HTERT RPE-1 (cell line): ENCODE measurements around the gene C18orf63.

Experiments
- in situ Hi-C: fragments of 300-500 bp; cut with MboI; formaldehyde crosslinking; loops from 4 replicates; pipeline ENCODE4 v1.14.3; 2020; ENCODE audit warnings: low sequenced_read_pairs

C18orf63 gene

DNA sequence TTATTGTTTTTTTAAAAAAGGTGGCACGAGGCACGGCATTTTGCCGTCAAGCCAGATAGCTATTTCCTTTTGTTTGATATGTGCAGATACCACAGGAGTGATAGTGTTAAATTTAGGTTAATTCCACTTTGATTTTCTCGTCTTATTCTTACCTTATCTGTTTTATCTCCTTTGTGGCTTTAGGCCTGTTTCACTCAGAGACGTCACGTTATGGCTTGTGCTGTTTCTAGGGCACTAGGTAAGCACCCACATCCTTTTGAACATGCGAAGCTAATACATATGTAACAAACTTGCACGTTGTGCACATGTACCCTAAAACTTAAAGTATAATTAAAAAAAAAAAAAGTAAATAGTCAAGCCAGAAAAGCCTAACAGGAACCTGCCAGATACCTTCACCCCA is 57.8 kb downstream of the C18orf63 start:
- in situ Hi-C loops, result no loop called here

DNA sequence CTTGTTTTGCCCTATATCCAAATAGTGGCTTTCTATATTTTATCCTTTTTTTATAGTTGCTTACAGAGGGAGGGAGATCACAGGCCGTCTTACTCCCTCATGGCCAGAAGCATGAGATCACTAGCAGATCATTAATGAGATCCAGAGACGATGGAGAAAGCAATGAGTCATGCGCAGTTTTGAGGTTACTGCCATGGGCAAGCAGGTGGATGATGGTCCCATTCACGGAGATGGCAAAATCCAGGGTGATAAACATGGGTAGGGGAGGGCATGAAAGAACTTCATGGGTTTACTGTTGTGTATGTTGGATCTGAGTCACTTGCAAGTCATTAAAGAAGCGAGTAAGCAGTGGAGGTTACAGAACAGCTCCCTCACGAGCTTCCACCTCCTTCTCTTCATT is 60.4 kb downstream of the C18orf63 start:
- in situ Hi-C loops, result no loop called here

DNA sequence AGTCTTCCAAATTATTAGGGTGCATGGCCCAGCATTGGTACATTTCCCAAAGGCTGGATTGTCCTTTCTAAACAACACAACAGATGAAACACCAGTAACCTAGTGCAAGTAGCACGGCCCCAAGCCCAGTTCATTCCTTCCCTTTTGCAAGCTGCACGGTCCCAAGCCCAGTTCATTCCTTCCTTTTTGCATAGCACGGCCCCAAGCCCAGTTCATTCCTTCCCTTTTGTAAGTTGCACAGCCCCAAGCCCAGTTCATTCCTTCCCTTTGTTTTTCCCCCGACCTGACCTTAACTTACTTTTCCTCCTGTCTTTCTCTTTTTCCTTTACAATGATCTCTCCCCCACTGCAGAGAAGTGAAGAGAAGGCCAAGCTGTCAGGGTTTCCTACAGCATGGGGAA is 60.9 kb downstream of the C18orf63 start:
- in situ Hi-C loops, result no loop called here

GRCh38 chr18:74377776-74378175 is 62.1 kb downstream of the C18orf63 start:
- in situ Hi-C loops, result no loop called here

DNA sequence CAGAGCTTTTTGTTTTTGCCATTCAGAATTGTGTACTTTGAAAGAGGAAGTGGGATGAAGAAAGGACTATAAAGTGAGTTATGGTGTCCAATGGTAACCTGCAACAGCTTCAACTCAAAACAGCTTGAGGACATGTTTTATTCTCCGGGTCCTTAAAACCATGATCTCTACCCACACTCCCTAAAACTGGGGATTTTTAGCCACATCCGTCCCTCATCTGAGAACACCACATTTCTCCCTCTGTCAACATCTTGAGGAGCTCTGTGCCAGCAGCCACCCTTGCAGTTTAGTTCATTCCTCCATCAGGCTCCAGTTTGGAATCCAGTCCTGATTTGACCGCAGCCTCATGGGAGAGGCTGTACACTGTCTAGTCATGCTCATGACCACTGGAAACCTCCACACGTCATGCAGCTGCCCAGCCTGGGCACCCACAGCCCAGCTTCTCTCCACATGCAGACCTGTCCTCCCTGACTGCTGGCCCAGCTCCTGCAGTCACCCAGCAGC is 62.6 kb downstream of the C18orf63 start:
- in situ Hi-C loops, result no loop called here

- in situ Hi-C loops, result no loop called here
Observed at GRCh38 chr18:74380916-74381315, 65.3 kb downstream of the C18orf63 start.

DNA sequence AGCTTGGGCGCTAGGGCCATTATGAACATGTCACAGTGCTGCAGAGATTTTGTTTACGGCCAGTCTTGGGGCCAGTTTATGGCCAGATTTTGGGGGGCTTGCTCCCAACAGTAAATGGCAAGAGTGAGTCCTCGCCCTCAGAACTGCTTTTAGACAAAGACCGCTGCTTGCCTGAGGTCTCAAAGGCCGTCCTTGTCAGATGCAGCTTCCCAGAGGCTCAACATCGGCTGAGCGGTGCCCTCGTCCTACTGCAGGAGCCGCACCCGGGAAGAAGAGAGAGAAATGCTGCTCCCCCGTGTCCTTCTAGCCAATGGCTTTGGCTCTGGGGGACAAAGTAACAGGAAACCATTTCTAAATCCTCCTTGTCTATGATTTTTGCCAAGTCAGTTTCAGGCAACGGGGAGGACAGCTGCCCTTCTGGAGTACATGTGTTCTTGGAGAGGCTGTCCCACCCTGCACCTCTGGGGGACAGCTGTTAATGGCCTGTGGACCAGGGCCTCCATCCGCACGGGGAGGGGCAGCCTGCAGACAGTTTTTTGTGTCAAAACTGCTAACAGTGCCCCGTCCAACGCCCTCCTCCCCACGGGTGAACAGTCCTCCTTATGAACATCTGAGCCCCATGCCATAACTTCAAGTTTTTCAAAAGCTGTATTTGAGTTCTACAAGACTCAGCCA is 66.1 kb downstream of the C18orf63 start:
- in situ Hi-C loops, result no loop called here

GRCh38 chr18:74382481-74383017 is 66.9 kb downstream of the C18orf63 start:
- in situ Hi-C loops, result no loop called here

GRCh38 chr18:74387383-74387782 is 71.7 kb downstream of the C18orf63 start:
- in situ Hi-C loops, result no loop called here

GRCh38 chr18:74388227-74388626 is 72.6 kb downstream of the C18orf63 start:
- in situ Hi-C loops, result no loop called here

DNA sequence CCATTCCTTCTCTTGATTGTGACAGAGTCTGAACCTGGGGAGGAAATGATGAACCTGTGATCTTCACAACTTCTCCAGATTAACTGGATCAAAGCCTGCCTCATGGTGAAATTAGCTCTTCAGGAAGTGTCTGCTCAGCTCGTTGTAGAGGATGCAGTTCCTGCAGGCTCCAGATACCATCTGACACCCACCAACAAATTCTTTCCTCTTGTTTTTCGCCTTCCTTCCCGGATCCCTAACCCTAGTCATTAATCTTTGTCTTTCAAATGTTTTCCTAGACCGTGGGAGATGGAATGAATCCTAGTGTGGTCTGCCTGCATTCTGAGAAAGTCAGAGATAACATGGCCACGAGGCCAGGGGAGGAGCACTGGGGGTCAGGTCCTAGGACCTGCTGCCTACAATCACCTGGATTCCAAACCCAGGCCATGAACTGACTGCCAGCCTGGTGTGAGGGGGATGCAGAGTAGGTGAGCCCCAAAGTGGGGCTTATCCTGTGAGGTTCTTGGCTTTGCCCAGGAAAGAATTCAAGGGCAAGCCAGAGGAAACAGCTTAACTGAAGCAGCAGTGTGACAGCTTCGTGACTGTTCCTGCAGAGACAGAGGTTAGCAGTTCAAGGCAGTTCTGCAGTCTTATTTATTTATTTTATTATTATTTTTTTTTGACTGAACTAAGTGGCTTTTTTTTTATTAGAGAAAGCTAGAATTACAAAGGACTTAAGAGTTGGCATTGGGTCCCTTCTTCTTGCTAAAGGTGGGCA is 73.7 kb downstream of the C18orf63 start:
- in situ Hi-C loops, result no loop called here

DNA sequence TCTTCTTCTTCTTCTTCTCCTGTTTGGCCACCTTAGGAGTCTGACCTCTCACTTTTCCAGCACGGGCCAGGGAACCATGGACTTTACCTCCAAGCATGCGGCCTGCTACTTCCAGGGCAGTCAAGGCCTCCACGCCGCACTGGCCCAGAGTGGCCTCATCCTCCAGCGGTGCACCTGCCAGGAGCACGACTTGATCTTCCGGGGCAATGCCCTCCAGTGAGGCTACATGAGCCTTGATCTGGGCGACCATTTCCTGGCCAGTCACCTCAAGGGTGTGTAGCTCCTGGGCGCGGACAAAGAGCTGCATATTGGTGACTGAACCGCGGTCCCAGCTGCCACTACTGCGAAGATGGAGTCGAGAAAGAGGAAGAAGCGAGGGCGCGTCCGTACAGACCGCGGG is 74.4 kb downstream of the C18orf63 start:
- in situ Hi-C loops, result no loop called here

- in situ Hi-C loops, result no loop called here
Observed at GRCh38 chr18:74390900-74391299, 75.3 kb downstream of the C18orf63 start.

- in situ Hi-C loops, result no loop called here
Observed at GRCh38 chr18:74392323-74392722, 76.7 kb downstream of the C18orf63 start.

GRCh38 chr18:74395006-74395405 is 79.4 kb downstream of the C18orf63 start:
- in situ Hi-C loops, result no loop called here

DNA sequence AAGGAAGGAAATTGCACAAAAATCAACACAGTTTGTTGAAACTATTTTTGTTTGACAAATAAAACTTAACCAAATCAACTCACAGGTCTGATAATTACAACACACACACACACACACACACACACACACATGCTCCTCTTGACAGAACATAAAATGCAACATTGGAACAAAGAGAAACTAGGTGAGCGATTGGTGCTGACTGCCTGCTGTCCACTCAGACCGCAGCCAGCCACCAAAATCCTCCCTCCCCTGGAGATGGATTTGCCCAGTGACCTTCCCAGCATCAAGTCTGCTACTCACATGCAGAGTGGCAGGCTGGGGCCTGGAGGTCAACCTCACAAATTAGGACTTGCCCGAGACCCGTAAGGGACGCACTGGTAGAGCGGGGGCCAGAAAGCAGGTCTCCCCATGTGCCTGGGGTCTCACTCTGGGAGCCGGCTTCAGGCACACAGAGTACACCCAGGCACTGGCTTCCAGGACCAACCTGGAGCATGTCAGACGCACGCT is 80.1 kb downstream of the C18orf63 start:
- in situ Hi-C loops, result no loop called here

DNA sequence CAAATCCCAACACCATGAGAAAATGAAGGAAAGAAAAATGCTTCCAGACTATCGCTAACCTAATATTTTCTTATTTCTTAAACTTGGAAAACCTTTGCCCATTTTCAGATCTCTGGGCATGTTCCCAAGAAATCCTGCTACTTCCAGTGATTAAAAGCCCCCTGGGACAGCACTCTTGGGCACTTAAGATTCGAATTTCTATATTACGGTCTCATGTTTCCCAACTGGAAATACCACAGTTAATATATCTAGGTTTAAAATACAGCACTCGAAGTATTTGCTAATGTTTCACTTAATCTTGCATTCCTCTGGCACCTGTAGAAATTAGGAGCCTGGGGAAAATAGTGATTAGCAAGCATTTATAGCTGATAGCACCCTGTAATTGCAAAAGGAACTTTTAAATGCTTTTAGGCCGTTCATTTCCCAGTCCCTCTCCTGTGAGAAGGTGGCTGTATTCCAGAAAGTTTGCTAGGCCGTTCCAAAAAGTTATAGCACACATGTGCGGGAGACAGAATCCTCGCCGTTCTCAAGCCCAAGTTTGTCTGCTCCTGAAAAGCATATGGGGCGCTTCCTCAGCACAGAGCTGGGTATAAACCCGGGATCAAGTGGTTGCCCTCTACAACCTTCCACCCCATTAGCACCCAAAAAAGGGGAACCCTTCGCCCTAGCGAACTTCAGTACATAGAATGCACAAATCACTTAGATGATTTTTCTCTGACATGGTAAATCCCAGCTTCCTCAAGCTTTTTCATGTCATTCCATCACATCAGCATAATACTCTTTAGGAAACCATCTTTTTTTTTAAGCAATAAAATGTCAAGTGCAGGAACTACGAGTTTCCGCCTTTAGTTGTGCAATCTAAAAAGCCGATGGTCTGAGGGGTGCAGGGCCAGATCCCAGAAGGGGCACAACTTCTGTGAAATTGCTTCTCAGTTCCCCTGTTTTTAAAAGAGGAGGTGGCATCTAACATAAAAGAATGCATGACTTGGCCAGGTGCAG is 80.8 kb downstream of the C18orf63 start:
- in situ Hi-C loops, result no loop called here

DNA sequence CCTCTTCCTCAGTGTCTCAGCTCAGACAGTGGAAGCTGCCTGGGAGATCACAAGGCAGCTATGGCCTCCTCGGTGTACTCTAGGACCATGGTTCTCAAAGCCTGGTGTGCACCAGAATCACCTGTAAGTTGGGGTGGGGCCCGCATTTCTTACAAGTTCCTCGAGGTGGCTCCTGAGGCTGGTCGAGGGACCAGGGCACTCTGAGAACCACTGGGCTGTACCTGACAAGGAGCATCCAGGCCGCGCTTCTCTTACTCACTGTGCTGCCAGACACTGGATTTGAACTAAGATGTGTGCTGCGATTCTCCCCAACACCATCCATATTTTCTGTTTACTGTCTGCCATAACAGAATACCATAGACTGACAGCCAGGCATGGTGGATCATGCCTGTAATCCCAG is 81.9 kb downstream of the C18orf63 start:
- in situ Hi-C loops, result no loop called here

DNA sequence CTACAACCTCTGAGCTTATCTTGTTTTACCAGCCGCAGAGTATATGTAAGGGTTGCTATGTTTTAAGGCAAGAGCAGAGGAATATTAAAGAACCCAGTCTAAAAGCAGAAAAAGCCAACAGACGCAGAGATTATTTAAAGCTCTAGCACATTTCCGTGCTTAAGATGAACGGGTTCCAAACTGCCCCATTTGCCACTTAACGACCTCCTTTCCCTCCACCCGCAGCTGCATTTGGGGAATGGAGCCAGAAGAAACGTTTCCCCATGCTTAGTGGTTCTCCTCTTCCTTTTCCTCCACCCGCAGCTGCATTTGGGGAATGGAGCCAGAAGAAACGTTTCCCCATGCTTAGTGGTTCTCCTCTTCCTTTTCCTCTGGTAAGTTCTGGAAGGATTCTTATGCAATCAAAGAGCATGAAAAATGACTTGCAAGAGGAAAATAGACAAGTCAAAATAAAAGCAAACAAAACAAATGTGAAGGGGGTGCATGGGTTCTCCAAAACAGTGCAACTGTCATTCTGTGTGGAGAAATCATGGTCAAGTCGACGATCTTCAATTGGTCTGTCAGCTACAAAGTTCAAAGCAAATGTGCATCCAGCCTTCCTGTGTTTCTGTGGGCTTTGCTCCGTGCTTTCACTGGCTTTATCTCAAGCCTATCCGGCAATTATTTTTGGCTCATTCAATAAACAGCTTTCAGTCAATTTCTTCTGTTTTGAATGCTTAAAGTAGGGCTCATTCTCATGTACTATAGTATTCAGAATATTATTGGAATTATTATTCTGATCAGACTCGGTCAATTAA is 83.7 kb downstream of the C18orf63 start:
- in situ Hi-C loops, result no loop called here

- in situ Hi-C loops, result no loop called here
Observed at GRCh38 chr18:74400813-74401212, 85.2 kb downstream of the C18orf63 start.
